Sigmoid colon (tissue), 4 donors: ENCODE results near the gene PRPH.

ENCODE experiments used
- CTCF ChIP-seq, 4 experiments: fragments of 450-650 bp in 3 of 4; fragments of 200-600 bp in 1 of 4; IDR thresholded peaks; one replicate each; pipeline ENCODE4 v1.5.1; 2016 to 2019; ENCODE audit warnings: antibody characterized with exemption in 4 of 4, mild to moderate bottlenecking in 3 of 4, moderate library complexity in 2 of 4
- POLR2AphosphoS5 ChIP-seq, 4 donors: sonication (generic); formaldehyde crosslinking; IDR thresholded peaks; one replicate each; pipeline ENCODE4 v1.6.1; 2017; ENCODE audit warnings: antibody characterized with exemption in 4 of 4

- TF ChIP-seq CTCF (IDR thresholded peaks at IDR 0.05) (no peak), POLR2AphosphoS5 (IDR thresholded peaks at IDR 0.05) (no peak)
Measured at GRCh38 chr12:49260166-49260565, 34.8 kb upstream of the PRPH start.
